ENCODE measurements around the gene SMIM32.

The SMIM32 gene

DNA sequence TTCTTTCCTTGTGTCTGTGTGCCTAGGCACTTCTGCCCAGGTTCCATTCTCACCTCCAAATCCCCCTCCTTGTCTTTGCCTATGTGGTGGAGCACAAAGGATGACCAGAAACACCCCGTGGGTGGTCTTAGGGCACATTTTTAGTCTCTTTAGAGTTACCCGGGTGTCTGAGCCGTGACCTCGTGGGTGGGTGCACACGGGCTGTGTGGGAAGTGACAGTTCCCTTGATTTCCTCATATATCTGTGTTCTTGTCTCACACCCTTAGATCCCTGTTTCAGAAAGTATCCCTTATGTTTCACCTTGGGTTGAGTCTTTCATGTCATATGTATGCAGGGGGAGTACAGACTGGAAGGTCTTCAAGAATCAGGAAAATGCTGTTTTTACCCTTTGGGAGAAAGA, 13.4 kb upstream of the SMIM32 start:
- no peak for DNase-seq

DNA sequence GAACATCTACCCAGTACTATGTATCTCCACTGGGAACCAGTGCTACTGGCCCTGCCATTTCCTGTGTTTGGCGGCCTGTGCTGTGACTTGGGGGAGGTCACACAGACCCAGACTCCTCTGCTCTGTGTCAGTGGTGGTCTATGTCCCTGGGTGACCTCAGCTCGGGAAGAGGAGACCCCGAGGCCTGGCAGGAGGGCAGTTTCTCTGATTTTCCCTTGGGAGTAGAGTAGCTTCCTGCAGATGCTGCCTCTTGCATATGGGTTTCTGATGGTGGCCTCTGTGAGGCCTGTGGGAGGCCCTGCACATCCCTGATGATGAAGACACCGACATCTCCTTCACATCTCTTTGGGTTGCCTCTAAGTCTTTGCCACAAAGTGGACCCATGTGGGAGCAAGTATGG, 13.0 kb upstream of the SMIM32 start:
- no peak for DNase-seq

DNA sequence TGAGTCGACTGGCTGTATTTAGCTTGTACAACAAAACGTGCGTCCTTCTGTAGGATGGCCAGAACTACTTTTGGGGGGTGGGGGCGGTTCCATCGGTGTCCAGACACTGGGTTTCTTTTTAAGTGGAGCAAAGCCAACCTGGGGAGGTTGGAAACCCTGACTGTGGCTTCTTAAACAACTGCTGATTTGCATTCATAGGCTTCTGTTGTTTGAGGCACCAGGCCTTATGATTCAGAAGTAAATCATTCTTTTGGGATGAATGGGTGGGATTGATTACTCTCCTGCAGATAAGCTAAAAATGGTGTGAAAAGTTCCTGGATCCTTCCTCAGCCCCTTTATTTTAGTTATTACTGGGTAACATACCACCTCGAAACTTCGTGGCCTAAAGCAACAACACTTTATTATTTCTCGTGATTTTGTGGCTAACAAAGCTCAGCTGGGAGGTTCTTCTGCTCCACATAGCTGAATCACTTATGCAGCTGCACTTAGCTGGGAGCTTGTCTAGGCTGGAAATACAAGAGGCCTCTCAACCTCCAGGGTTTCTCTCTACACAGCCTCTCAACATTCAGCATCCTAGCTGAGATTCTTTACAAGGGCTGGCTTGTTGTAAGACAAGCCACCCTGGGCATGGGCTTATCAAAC, 12.2 kb upstream of the SMIM32 start:
- no peak for DNase-seq

DNA sequence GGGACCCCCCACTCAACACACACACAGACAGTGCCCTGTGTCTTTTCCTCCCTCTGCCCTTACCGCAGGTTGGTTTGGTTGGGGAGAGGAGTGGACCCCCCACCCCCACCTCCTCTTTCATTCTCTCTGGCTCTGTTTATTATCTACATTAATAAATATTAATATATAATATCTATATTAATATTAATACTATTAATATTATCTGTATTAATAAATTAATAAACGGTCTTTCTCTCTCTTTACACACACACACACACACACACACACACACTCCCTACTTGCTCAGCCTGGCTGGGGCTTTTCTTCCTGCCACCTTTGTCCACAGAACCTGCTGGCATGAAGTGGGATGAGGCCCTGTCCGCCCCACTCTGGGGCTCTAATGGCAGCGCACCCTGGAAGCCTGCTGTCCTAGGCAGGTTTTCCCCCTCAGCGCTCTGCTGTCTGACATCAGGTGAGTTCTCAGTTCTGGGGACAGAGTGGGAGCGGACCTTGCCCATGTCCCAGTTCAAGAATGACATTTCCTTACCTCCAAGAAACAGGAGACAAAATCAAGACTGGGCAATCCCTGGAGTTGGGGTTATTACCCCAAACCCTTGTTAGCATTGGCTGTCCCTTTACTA, 10.5 kb upstream of the SMIM32 start:
- DNase-seq, result no peak

DNA sequence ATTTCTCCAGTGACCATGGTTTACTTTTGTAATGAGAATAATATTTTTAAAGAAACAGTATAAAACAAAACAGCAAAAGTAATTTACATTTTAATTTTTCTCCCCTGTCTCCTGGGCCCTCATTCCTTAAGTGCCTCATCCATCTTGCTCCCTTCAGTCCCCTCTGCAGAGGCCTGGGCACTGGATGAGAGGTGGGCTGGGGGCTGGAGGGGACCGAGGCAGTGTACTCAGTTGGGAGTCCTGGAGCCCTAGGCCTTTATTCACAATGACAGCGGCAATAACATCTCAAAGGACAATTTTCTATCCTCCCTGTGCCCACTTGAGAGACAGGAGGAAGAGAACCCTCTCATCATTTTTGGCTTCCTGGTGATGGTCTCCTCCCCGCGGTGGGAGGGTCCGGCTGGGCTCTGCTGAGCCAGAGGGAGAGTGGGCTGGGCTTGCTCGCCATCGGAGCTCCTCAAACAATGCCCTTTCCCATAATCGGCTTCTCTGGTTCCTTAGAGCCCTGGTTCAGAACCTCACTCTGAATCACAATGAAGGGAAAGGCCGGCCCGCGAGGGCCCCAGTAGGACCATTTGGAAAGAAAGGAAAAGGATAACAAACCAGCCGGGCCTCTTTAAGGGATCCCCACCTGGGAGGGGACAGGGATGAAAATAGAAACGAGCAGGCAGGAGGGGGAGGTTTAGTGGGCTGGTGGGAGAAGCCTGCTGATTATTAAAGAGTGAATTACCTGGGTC, 9.7 kb upstream of the SMIM32 start:
- peak; percentile 48 for DNase-seq

DNA sequence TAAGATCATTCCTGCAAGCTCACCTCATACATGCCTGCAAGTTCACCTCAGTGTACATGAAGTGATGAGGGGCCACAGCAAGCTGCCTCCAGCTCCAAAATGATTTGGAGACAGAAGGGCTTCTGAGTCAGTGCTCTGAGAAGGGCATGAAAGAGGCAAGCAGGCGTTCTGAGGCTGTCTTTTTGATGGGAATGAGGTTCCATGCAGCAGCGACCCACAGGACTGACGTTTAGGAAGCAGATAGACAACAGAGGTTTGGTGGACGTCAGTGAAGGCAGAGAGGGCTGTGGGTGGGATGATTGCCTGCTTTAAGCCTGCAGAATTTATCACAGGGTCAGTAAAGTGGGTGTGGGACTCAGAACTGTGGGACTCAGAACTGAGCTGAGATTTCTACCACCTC, 8.9 kb upstream of the SMIM32 start:
- DNase-seq, result no peak

DNA sequence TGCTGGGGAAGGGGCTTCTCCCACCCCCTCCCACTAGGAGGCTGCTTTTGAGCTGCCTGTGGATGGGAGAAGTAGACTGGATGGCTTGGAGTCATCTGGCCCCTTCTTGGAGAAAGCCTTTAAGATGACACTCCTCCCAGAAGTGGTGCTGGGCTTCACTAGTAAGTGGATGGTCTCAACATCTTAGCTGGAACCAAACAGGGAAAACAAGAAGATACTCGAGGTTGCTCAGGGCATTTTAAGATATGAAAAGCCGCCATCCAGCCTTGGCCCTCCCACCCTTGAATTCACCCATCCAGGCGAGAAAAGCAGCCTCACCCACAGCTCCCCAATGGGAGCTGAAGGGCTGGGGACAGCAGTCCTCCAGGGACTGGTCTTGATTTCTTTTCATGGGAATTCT, 7.8 kb upstream of the SMIM32 start:
- DNase-seq, result no peak

DNA sequence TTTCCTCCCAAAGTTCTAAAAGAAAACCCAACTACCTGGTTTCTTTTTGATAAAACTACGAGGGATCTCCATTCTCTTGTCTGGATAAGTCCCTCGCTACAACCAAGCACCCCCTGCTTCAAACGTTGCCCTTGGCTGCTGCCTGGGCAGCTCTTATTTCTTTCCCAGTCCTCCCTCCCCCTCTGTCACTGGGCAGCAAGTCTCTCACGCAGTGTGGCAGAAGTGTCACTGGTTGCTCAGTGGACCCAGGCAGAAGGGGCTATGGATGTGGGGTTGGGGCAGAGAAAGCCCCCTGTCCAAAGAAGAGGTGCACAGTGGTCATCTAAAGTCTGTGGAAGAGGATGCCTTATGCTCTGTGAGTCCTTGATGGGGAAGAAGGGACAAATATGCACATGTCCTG, 7.2 kb upstream of the SMIM32 start:
- no peak for DNase-seq

DNA sequence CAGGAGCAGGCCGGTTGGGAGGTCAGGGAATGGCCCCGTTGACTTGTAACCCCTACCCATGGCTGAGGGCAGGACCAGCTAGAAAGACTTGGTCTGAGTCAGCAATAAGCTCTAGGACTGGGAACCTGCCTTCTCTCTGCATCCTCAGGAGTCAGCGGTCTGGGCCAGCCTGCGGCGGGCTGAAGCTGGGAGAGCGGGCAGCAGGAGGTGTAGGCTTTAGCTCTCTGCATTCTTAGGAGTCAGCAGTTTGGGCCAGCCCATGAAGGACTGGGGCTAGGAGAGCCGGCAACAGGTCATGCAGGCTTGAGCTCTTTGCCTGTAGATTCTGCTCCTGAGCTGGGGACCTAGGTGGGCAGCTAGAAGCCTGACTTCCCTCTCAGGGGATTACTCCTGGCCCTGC, 6.4 kb upstream of the SMIM32 start:
- DNase-seq, result no peak

DNA sequence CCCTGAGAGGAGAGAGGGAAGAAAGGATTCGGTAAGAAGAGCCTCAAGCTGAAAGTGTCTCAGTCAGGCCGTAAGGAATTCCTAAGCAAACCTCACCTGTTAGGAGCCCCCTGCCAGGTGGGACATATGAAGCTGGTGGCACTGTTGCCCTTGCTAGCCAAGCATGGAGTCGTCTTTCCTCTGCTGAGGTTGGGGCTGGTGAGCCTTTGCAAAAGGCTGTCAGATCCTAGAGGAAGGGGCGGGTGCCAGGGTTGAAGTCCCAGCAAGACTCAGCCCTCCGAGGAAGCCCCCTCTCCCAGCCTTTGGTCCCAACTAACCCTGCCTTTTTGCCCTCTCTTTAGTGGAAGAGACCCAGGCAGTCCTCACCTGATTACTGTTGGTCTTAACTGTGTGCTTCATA, 5.5 kb upstream of the SMIM32 start:
- no peak for DNase-seq

DNA sequence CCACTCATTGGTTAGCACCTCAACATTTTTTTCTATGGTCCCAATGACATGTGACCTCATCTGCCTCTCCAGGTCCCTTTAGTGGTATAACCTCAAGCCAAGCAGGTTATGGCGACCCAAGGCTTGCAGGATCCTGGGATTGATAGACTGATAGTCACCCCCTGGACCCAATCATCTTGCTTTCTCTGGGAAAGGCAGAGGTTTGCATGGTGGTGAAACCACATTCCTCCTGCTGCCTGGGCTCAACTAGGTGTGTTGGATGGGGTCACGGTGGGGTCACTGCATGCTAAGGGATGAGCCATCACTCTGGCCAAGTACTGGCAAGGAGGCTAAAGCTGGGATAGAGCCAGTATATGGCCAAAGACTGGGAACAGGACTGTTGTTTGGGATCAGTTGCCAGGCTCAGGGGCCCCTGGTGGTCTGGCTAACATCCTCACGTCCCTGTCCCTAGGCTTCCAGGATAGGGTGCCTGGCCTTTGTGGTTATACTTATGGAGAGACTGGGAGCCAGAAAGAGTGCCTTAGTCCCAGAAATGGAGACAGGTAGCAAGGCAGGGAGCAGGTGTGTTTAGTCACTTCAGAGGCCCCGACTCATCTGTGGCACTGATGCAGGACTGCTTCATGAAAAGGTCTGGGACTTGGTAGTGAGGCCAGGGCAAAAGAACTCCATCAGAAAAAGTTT, 4.6 kb upstream of the SMIM32 start:
- no peak for DNase-seq

DNA sequence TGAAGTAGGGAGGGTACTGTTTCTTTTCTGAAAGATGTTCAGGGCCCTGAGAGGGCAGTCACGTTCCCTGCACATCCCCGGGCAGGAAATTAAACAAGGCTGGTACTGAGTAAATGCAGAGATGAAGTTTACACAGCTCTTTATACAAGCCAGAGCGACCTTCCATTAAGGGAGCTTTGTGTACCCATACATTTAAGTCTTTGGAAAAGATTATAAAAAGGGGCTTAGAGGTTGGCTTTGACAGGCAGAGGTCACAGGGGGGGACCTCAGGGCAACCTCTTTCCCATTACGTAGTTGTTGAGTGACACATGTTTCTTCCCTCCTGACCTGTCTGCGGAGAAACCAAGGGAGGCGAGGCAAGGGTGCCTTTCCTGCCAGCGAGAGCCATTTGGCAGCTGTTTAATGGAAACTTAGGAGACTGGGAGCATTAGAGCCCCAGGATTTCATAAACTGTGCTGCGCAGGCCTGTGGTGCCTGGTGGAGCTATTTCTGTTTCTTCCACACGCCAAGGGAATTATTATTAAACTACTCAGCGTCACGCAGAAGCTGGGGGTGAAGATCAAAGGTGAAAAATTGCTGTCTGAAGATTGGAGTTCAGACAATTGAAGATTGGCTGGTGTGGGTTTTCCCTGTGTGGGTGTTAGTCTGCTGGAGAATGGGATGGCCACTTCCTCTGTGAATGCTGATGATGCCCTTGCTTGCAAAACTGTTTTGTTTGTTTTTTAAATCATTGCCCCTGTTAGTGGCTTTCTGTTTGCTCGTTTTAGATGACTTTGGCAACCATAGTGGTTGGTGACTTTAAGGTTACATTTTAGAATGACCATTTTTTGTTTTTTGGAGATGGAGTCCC, 3.2 kb upstream of the SMIM32 start:
- no peak for DNase-seq

DNA sequence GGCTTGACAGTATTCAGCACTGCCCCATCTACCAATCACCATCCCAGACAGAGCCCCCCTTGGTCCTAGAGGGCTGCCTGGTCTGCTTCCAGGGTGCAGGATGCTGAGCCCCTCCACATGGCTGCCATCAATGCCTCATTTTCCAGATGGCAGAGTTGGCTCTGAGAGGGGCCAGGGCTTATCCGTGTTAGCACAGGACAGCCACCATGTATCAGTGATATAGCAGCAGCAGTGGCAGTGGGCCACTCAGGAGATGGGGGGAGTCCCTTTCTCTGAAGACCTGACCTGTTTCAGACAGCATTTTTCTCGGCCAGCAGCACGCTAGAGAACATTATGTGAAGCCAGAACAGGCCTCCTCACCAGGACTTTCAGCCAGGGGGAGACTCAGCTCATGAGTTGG, 1.6 kb upstream of the SMIM32 start:
- no peak for DNase-seq

DNA sequence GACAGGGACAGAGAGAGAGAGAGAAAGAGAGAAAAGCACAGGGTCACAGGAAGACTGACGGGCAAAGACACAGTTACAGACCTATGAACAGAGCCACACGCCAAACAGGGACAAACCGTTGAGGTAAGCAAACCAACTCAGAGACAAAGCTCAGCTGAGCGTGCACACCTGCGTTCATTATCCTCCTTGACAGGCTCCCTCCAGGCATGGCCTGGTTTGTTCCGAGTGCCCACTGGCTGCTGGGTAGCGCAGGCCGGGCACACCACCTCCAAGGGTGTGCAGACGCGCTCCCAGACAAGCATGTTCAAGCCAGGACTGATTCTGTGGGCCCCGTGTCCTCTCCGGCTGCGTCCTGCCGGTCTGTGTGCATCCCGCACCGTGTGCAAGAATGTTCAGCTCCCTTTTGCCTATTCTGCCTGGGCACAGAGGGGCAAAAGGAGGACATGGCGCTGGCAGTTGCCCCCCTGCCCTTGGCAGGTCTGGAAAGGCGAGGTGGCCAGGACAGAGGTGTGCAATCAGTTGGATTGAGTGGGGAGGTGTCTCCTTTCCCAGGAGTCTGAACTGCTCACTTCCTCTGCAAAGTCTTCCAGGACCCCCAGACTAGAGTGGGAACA, 467 bp upstream of the SMIM32 start:
- DNase-seq, result no peak

DNA sequence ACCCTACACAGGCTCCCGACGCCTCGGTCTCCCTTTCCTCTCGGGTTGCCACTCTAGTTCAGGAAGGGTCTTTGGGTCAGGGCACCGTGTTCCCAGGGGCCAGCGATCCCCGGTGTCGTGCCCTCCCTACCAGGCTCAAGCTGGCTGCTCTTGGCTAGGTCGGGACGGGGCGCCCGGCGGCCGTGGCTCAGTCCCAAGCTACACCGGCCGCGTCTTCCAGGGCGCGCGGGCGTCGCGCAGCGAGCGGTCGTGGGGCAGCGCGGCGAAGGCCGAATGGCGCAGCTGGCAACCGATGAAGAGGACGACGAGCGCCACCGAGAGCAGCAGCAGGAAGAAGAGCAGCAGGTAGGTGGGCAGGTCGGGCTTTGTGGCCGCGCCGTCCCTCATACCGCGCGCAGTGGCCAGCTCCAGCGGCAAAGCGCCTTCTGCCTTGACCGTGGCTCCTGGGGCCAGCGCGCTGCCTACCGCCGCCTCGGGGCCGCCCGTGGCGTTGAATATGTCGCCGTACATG, 892 bp downstream of the SMIM32 start:
- DNase-seq, result no peak

DNA sequence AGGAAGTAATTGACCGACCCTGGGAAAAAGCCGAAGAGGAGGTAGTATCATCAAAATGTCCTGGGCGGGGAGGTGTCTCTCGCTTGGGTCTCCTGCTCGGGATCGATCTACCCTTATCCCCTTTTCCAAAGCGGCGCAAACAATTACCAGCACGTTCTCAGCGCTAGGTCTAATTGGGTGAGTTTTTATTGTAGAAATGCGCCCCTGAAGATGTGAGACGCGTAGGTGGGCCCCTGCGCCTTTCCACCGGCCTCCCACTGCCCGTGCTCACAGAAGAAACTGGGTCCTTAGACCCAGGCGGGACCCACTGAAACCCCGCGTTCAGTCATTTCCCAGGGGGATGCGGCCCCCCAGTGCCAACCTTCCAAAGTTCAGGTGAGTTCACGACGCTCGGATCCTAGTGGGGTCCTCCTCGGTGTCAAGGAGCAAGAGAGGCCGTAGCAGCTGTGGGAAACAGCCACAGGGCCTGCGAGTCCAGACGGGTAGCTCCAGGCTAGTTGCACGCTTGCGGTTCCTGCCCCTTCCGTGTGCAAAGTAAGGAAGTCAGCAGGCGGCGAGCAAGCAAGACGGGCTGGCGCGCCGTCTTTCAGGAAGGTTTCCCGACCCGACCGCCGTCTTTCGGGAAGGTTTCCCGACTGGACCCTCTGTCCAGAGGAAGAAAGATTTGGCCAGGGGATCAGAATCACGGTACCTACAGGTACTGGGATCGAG, 1.5 kb downstream of the SMIM32 start:
- DNase-seq, result no peak

DNA sequence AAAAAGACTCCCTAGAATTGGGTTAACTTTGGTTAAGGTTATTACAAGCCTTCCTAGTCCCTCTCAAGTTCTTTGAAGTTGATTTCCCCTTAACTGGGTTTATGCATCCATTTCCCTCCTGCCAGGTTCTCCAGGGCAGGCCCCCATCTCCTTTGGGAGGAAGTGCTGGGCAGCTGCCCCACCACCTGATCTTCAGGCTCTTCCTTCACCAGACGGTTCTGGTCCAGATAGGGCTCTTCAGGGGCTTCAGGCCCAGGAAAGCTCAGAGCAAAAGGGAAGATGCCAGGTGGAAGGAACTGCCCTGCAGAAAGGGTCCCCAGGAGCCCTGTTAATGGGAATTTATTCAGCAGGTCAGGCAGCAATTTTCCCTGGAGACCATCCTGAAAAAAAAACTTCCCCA, 2.1 kb downstream of the SMIM32 start:
- DNase-seq, result no peak

DNA sequence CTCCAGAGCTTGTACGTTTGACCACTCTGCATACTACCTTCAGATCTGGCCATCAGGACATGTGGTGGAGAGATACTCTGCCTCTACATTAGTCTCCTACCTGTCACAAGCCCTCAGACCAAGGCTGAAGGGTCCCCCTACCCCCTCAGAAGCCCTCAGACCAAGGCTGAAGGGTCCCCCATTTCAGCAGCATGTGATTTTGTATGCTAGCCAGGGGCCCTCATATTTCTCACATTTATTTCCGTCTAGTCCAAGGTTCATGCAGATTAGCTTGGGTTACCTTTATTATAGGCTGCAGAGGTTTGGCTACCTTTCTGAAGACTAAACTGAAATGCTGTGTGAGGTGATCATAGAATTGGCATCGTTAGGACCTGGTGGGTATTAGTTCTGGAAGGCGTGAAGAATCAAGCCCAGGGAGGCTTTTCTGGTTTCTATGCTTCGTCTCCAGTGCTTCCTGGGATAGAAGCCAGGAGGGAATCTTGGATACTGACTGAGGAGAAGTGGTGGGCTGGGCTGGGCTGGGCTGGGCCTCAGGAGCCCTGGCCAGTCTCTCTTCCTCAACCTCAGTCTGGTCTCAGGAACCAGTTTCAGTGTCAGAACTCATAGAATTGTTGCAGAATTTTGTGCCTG, 2.8 kb downstream of the SMIM32 start:
- no peak for DNase-seq

DNA sequence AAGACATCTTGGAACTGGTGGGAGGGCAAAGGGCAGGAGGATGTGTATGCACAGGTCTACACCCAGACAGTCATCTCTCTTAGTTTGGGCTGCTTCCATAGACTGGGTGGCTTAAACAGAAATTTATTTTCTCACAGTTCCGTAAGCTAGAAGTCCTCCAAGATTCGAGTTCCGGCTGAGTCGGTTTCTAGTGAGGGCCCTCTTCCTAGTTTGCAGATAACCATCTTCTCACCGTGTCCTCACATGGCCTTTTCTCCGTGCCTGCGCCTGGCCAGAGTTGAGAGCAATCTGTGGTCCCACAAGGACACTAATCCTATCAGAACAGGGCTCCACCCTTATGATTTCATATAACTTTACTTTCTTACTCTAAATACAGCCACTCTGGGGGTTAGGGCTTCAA, 4.1 kb downstream of the SMIM32 start:
- no peak for DNase-seq

DNA sequence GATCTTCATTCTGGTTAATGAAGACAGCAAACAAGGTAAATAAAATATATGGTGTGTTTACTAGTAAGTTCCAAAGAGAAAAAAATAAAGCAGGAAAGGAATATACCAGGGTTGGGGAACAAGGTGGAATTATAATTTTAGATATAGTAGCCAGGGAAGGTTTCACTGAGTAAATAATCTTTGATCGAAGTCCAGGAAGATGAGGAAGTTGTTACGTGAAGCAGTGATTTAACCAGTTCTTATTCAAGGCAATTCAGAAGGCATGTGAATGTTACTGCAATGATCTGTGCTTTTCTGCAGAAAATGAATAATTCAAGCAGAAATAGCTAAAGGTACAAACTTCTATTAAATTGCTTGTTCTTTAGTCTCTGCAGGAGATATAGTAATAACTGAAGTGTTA, 6.2 kb downstream of the SMIM32 start:
- no peak for DNase-seq
